Activated T-cell treated with anti-CD3 and anti-CD28 coated beads, Interleukin-2, amount 50 U/mL, for 24 hours (primary cell): ENCODE data around the gene BMAL2.

Experiments
- DNase-seq: peaks from one replicate; pipeline ENCODE4 v3.0.0-alpha.2; 2020
- H3K27ac Mint-ChIP-seq: 2 replicates; pipeline ENCODE4 v1.8.0; 2020; ENCODE audit warnings: mild to moderate bottlenecking, mixed read lengths
- H3K27me3 Mint-ChIP-seq: 2 replicates; pipeline ENCODE4 v1.8.0; 2020; ENCODE audit warnings: mixed read lengths
- H3K36me3 Mint-ChIP-seq: 2 replicates; pipeline ENCODE4 v1.8.0; 2020; ENCODE audit warnings: low read depth, mixed read lengths
- H3K4me1 Mint-ChIP-seq: 2 replicates; pipeline ENCODE4 v1.8.0; 2020; ENCODE audit warnings: low read depth, mixed read lengths
- H3K4me3 Mint-ChIP-seq: 2 replicates; pipeline ENCODE4 v1.8.0; 2020; ENCODE audit warnings: mild to moderate bottlenecking, moderate library complexity, mixed read lengths
- H3K9me3 Mint-ChIP-seq: 2 replicates; pipeline ENCODE4 v1.8.0; 2020; ENCODE audit warnings: mixed read lengths

Gene BMAL2

GRCh38 chr12:27355486-27355885 is 22.9 kb downstream of the BMAL2 start:
- DNase-seq, result no peak
- Mint-ChIP-seq H3K9me3 (no peaks in the 10 kb centered on the region), H3K36me3 (no peaks in the 10 kb centered on the region), H3K4me3 (no peak overlapping the region), H3K27me3 (peaks cover 16% of the 10 kb centered on the region), H3K27ac (no peak overlapping the region), H3K4me1 (no peaks in the 10 kb centered on the region)

- Mint-ChIP-seq H3K9me3 (no peaks in the 10 kb centered on the region), H3K36me3 (no peaks in the 10 kb centered on the region), H3K27me3 (peaks cover 16% of the 10 kb centered on the region), H3K4me1 (no peaks in the 10 kb centered on the region), H3K4me3 (no peak overlapping the region), H3K27ac (no peak overlapping the region)
- no peak for DNase-seq
Measured at GRCh38 chr12:27355979-27356378, 23.3 kb downstream of the BMAL2 start.

GRCh38 chr12:27359578-27360340 is 27.1 kb downstream of the BMAL2 start:
- H3K9me3 Mint-ChIP-seq, result no peaks in the 10 kb centered on the region
- H3K27me3 Mint-ChIP-seq, result peaks cover 16% of the 10 kb centered on the region
- no peak for DNase-seq
- no peak overlapping the region for H3K27ac Mint-ChIP-seq
- H3K4me3 Mint-ChIP-seq, result no peak overlapping the region
- no peaks in the 10 kb centered on the region for H3K36me3 Mint-ChIP-seq
- no peaks in the 10 kb centered on the region for H3K4me1 Mint-ChIP-seq

- Mint-ChIP-seq H3K27me3 (peaks cover 16% of the 10 kb centered on the region), H3K4me1 (no peaks in the 10 kb centered on the region), H3K4me3 (no peak overlapping the region), H3K36me3 (no peaks in the 10 kb centered on the region), H3K27ac (no peak overlapping the region), H3K9me3 (no peaks in the 10 kb centered on the region)
- no peak for DNase-seq
Measured at GRCh38 chr12:27361372-27361771, 28.7 kb downstream of the BMAL2 start.

- no peaks in the 10 kb centered on the region for H3K4me1 Mint-ChIP-seq
- H3K4me3 Mint-ChIP-seq, result no peak overlapping the region
- H3K36me3 Mint-ChIP-seq, result no peaks in the 10 kb centered on the region
- DNase-seq, result no peak
- H3K9me3 Mint-ChIP-seq, result no peaks in the 10 kb centered on the region
- no peak overlapping the region for H3K27ac Mint-ChIP-seq
- H3K27me3 Mint-ChIP-seq, result peaks cover 10% of the 10 kb centered on the region
Measured at GRCh38 chr12:27366621-27367020, 34.0 kb downstream of the BMAL2 start.

- DNase-seq, result no peak
- H3K4me3 Mint-ChIP-seq, result no peak overlapping the region
- H3K36me3 Mint-ChIP-seq, result no peaks in the 10 kb centered on the region
- H3K27me3 Mint-ChIP-seq, result peaks cover 10% of the 10 kb centered on the region
- H3K27ac Mint-ChIP-seq, result no peak overlapping the region
- no peaks in the 10 kb centered on the region for H3K9me3 Mint-ChIP-seq
- no peaks in the 10 kb centered on the region for H3K4me1 Mint-ChIP-seq
Measured at GRCh38 chr12:27367078-27367477, 34.4 kb downstream of the BMAL2 start.

- Mint-ChIP-seq H3K9me3 (no peaks in the 10 kb centered on the region), H3K4me1 (no peaks in the 10 kb centered on the region), H3K27me3 (no peaks in the 10 kb centered on the region), H3K27ac (no peak overlapping the region), H3K36me3 (no peaks in the 10 kb centered on the region), H3K4me3 (no peak overlapping the region)
- no peak for DNase-seq
Measured at GRCh38 chr12:27382171-27382795, 49.6 kb downstream of the BMAL2 start.
